NCI-H146 treated with DMSO at 0.1 percent for 48 hours (cell line): ENCODE data around the gene SNAI1.
"Not testable (repeated sequence)": the region's sequence is repeated elsewhere in the genome, so short reads cannot be mapped to it uniquely, and the experiment has no call there.

Source experiments
- DNase-seq: peaks from one replicate; lab custom pipeline; 2025; ENCODE audit not compliant: unreplicated experiment; lab: John Stamatoyannopoulos, UW

Gene SNAI1

GRCh38 chr20:49985617-49986016 is 2.8 kb downstream of the SNAI1 start:
- no peak for DNase-seq

DNA sequence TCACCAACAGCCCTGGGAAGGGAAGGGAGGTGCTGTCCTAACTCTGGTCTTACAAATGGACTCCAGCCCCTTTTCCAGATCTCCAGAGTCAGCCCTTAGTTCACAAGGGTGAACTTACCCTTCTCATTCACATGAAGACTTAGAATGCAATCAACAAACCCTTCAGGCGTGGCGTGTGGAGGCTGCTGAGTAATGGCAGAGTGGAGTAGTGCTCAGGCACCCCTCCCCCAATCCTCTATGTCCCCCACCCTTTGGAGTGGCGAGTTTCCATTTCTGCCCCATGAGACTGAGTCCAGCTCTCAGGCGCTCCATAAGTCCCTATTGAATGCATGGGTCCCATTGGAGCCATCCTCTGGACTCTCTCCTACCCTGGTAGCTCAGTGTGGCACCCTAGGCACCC is 3.3 kb downstream of the SNAI1 start:
- DNase-seq: no peak

GRCh38 chr20:49987015-49987867 is 4.5 kb downstream of the SNAI1 start:
- no peak for DNase-seq

GRCh38 chr20:49987868-49988690 is 5.3 kb downstream of the SNAI1 start:
- no peak for DNase-seq

DNA sequence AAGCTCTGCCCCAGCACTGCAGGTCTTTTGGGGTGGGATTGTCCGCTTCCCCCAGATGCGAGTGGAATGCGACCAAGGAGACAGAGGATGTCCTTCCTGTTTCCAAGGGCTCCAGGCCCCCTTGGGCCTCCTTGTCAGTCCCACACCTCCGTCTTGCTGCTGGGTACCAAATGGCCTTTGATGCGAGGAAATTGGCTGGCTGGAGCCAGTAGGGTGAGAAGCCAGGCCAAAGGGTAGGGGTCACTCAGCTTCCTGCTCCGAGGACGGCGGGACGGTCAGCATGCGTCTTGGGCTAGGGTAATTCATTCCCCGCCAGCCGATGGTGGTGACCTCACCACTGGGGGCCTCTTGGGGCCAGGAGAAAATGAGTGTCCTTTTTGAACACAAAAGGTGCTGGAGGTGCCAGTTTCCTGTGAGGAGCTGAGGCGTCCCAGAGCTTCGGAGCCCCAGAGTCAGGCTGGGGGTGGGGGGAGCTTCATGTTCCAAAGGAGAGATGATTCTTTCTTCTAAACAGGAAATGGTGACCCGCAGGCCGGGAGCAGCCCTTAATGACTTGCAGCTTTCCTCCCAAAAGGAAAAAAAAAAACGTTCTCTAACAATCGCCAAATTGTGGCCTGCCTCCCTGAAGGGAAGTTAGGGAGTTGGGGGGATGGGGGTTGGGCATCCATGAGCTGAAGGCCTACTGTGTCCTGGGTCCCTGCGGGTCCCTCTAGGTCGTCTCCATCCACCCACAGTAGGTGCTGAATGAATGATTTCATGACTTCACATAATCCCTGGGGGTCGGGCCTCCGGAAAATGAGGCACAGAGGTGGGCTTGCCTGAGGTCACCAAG is 6.7 kb downstream of the SNAI1 start:
- DNase-seq: no peak

GRCh38 chr20:49990271-49990720 is 7.5 kb downstream of the SNAI1 start:
- DNase-seq: no peak

DNA sequence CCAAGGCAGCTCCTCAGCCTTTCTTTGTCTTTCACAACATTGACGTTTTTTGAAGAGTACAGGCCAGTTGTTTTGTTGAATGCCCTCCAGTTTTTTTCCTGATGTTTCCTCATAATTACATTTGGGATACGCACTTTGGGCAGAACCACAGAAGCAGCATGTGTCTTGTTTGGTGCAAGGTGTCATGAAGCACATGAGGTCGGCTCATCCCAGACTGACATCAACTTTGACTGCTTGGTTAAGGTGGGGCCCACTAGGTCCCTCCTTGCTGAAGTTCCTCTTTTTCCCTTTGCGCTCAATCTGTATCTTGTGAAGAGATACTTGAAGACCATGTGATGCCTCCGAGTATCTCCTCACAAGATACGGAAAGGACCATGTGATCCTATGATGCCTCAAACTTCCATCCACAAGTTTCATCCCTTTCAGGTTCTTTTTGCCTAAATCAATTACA is 10.5 kb downstream of the SNAI1 start:
- DNase-seq: no peak

DNA sequence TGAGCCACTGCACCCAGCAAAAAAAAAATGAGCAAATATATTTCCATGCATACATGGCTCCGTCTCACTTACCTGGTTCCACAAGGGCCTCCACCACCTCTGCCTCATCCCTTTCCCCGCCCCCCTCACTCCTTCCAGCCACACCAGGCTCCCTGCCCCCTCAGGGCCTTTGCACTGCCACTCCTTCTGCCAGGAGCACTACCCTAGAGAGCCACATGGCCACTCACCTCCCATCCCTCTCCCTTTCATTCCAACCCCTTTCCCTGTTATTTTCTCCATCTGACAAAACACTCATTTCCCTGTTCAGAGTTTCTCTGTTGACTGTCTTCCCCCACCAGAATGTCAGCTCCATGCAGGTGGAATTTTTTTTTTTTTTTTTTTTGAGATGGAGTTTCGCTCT is 12.8 kb downstream of the SNAI1 start:
- no peak for DNase-seq

GRCh38 chr20:49998478-49999188 is 15.9 kb downstream of the SNAI1 start:
- DNase-seq: not testable (repeated sequence)

- DNase-seq: no peak
These were observed 16.5 kb downstream of the SNAI1 start for GRCh38 chr20:49999329-49999728.

- DNase-seq: not testable (repeated sequence)
These were observed 17.9 kb downstream of the SNAI1 start for GRCh38 chr20:50000548-50001222.

DNA sequence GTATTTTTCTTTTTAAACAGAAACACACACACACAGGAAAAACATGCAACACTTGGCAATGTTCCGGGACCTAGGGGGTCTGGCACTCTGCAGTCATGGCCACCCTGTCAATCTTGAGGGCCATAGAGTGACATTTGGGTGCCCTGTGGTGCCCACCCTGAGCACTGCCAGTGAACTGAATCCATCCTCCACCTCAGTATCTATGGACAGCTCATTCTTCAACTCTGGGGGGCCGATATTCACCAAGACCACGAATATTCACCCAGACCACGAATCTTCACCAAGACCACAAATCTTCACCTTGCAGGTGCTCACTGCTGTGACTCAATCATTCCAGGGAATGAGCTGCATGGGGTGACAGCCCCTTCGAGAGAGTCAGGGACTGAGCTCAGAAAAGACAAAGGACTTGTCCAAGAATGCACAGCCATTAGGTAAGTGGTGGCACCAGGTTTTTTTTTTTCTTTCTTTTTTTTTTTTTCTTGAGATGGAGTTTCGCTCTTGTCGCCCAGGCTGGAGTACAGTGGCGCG is 19.1 kb downstream of the SNAI1 start:
- no peak for DNase-seq

GRCh38 chr20:50003253-50003656 is 20.5 kb downstream of the SNAI1 start:
- DNase-seq: no peak

DNA sequence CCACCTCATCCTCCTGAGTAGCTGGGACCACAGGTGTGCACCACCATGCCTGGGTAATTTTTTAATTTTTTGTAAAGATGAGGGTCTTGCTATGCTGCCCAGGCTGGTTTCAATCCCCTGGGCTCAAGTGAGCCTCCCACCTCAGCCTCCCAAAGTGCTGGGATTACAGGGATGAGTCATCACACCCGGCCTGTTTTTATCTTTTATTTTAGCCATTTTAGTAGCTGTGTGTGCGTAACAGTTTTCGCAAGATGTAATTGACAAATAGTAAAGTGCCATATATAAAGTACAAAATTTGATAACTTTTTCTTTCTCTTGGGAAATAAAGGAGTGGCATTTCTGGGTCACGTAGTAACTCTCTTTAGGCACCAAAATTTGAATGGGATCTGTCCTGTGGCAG is 21.4 kb downstream of the SNAI1 start:
- DNase-seq: no peak

DNA sequence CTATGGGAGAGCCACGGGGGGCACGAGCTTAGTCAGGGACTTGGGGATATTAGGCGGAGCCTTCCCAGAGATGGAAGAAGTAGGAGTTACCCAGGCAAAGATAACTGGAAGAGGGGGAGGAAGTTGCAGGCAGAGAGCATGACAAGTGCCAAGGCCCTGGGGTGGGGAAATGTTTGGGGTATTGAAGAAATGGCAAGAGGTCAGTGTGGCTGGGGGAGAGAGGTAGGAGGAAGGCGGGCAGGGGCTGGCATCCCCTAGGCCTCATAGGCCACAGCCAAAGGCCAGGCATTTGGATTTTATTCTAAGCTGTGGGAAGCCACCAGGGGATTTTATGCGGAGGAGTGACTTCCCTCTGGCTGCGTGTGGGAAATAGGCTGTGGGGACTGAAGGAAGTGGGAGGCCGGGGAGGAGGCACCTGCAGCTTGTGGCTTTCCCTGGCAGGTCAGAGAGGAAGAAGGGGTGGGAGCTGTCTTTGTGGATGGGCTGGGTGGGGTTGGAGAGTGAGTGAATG is 22.7 kb downstream of the SNAI1 start:
- no peak for DNase-seq

DNA sequence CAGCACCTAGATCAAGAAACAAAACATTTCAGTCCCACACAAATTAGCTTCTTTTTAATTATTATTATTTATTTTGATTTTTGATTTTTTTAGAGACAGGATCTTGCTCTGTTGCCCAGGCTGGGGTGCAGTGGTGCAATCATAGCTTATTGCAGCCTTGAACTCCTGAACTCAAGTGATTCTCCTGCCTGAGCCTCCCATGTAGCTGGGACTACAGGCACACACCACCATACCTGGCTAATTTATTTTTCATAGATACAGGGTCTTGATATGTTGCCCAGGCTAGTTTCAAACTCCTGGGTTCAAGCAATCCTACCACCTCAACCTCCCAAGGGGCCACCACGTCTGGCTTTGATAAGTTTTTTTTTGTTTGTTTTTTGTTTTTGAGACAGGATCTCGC is 24.6 kb downstream of the SNAI1 start:
- DNase-seq: no peak

DNA sequence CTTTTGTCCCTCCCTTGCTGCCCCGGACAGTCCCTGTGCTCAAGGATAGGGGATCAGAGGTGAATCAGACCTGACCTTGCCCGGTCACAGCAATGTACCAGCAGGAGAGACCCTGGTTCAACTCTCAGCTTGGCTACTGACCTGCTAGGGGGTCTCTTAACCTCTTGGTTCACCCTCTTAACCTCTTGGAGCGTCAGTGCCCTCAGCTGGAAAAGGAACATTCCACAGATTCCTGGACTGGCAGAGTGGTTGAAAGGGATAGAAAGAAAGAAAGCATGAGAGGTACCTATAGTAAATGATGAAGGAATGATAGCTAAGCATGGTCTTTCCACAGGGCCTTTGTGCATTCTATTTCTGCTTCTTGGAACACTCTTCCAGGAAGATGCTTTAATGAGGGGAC is 25.2 kb downstream of the SNAI1 start:
- no peak for DNase-seq

- no peak for DNase-seq
These were observed 27.0 kb downstream of the SNAI1 start for GRCh38 chr20:50009521-50010454.
